ENCODE data around the gene PAQR5.

DNA sequence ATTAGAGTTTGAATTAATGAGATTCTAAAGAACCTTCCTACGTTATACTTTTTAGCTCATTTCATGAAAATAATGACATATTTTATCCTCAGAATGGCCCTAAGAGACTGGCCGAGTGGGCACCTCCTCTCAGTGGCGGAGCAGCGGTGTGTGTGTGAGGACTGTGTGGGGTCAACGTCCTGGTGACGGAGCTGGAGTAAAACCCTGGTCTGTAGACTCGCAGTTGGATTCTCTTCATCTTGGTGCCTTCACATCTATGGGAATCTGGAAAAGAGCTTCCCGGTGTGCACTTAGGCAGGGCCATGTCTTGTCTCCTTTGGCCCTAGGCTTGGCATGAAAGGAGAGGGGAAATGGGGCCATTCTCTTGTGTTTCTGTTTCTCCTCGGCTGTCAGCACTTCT lies 21.4 kb upstream of the PAQR5 start:
- TF ChIP-seq MAX (IDR thresholded peaks at IDR 0.05): no peak
- TF ChIP-seq RAD21 (IDR thresholded peaks at IDR 0.05; ENCODE audit: low read depth): no peak
- TF ChIP-seq ZBTB7A (IDR thresholded peaks at IDR 0.05; ENCODE audit: low read depth): no peak
- no peak for TF ChIP-seq CEBPB (IDR thresholded peaks at IDR 0.05)
- TF ChIP-seq REST (IDR thresholded peaks at IDR 0.05; ENCODE audit: low read depth): no peak
- TF ChIP-seq EGR1 (IDR thresholded peaks at IDR 0.05): no peak
- no peak for TF ChIP-seq TAF1 (IDR thresholded peaks at IDR 0.05; ENCODE audit: low read depth)
- no peak for TF ChIP-seq CREB1 (IDR thresholded peaks at IDR 0.05; ENCODE audit: low read depth)
- TF ChIP-seq, protein P1, sequence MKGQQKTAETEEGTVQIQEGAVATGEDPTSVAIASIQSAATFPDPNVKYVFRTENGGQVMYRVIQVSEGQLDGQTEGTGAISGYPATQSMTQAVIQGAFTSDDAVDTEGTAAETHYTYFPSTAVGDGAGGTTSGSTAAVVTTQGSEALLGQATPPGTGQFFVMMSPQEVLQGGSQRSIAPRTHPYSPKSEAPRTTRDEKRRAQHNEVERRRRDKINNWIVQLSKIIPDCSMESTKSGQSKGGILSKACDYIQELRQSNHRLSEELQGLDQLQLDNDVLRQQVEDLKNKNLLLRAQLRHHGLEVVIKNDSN (IDR thresholded peaks at IDR 0.05): no peak
- no peak for TF ChIP-seq YY1 (IDR thresholded peaks at IDR 0.05; ENCODE audit: low read depth)
- no peak for TF ChIP-seq FOXM1 (IDR thresholded peaks at IDR 0.05; ENCODE audit: borderline replicate concordance, low read depth)
- TF ChIP-seq TEAD4 (IDR thresholded peaks at IDR 0.05): no peak
